ENCODE data around the gene MLPH.
A peak's percentile ranks its signal among the peaks of the same experiment; 100 is the strongest.

MLPH gene

DNA sequence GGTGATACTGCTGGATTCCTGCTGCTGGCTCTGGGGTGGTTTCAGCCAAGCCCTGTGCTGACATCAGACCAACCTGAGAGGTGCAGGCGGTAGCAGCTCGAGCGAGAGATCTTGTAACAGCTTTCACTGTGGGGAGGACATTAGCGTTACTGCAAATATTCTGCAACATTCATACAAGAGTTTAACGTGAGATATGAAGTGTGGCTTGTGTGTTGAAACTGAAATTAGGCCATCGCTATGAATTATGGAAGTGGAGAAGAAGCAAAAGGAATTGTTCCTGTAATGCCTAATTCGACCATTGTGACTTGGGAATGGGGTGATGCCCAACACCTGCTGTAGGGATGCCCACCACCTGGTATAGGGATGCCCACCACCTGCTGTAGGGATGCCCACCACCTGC, 6.5 kb upstream of the MLPH start:
- no peak for DNase-seq

DNA sequence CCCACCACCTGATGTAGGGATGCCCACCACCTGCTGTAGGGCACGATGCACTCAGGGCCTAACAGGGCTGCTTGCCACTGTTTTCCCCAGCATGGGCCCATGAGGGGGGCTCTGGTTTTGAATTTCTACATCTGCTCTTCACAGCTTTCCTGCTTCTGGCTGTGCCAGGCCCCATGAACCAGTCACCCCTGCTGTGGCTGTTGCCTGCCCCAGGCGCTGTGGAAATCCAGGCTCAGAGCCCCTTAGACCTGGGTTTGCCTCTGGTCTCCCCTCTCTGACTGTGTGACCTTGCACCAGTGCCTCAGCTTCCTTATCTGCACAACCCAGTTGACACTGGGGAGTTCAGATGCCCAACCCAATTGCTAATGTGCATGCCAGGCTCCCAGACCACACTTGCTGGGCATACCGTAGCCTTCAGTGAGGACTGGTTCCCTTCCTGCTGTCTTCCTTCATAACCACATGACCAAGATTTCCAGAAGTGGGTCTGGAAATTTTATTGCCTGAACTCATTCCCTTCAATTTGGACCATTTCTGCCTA, 6.0 kb upstream of the MLPH start:
- DNase-seq = no peak

DNA sequence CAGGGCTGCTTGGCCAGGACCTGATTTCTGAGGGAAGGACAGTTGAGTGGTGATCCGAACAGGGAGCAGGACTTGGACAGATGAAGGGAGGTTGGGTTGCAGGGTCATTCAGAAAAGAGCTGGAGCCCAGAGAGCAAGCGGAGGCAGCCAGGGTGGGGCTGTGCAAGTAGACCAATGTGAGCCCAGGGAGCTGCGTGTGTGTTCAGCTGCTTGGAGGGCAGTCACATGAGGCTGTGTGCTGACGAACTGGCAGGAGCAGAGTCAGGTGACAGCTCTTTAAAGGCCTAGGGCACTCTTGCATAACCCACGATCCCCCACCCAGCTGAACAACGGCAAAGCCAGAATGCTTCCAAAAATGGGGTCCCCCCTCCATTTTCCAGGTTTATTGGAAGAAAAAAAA, 4.6 kb upstream of the MLPH start:
- peak; percentile 86 to 94 (median 94) for DNase-seq

DNA sequence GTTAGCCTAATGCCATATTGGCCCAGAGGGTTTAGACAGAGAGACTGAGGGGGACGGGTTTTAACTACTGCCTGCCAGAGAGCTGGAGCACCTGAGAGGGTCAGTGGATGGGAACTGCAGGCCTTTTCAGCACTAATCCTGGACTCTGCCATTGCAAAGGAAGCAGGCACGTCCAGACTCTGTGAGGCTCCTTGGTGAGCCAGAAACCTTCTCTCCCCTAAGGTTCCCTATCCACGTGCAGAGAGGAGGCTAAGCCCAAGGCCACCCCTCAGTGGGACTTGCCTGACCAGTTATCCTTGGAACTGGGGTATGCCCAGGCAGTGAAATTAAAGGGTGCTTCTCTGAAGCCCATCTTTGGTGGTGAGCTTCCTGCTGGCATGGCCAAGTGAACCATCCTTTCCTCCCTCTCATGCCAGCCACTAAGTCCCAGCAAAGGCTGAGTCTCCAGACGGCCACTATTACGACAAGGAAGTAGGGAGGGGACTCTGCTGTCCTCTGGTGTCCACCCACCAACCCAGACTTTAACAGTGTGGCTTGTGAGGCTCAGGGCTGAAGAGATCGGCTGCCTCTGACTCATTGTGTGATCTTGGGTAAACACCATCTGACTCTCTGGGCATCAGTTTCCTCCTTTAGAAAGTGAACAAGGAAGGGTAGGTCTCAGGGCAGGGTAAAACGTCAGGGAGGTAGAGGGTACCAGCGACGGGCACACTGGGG, 3.9 kb upstream of the MLPH start:
- peak; percentile 89 to 97 (median 94) for DNase-seq

DNA sequence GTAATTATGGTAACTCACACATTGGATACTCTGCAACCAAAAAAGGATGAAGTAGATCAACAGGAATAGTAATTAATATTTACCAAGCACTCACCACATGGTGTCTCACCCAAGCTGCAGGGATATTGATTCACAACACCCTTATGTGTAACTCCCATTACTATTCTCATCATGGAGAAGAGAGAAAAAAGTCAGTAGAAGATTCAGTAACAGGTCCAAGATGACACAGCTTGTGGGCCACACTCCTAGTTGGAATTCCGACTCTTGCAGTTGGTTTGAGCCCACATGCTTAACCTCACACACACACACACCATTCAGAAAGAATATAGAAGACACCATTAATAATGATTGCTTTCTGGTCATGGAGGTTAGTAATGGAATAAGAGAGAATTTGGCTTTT, 1.7 kb upstream of the MLPH start:
- DNase-seq = no peak

DNA sequence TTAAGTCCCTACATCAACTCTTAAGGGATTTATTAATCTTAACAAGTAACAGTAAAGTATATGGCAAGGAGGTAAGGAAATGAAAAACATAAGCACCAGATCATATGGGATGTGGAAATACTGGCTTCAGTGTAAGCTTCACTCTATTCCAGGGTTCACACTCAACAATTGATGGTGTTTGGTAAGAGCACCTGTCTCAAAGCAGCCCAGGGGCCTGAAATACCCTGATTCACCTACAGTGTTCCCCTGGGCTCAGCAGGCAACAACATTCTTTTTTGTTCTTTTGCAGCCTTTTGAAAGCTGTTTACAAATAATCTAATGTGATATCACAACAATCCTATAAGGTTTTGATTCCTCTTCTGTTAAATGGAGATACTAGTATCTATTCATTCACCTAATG, 1.2 kb upstream of the MLPH start:
- no peak for DNase-seq

DNA sequence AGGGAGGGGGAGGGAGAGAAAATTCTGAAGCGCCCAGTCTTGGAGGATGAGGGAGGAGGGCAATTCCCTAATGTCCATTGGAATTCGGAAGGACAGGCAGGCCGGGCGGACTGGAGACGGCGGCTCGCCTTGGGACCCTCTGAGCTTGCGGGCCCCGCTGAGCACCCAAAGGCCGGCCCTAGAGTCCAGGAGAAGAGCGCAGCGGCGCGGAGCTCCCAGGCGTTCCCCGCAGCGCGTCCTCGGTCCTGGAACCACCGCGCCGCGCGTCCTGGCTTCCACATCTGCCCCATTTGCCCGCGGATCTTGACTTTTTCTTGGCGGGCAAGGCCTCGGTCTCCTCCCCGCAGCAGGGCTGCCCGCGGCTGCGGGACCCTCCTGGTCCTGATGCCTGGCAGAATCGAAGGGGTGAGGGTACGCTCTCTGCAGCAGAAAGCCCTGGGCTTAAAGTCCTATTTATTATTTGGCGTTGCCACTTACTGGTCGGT, 675 bp upstream of the MLPH start:
- DNase-seq = peak in 1 of 4 experiments; percentile 49

DNA sequence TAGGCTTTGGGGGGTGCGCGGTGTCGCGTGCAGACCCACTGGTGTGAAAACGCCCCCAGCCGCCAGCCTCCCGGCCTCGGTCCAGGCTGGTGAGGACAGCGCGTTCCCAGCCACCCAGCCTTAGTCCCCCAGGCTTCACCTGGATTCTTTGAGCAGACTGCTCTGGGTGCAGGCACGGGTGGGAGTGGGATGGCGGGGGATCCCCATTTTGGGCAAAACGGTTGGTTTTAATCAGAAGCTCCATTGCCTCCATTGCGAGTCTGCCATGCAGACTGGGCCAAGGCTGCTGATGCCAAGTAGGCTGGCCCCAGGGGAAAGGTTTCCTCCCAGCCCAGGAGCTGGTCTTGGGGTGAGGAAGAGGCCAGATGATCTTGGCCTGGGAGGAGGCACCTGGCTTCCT, 445 bp downstream of the MLPH start:
- DNase-seq = no peak

DNA sequence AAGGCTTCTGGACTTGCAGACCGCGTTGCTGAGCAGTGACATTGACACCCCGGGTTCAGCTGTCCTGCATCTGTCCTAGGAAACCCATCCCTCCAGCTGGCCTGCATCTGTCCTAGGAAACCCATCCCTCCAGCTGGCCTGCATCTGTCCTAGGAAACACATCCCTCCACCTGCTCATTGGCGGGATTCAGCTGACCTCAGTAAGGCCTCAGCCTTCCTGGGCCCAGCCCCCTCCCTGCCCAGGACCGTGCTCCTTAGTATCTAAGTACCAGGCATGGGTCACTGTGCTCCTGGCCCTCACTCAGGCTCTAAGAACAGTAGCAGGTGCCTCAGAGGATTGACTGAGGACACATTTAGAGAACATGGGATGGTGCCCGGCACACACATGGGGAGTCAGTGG, 1.2 kb downstream of the MLPH start:
- no peak for DNase-seq

DNA sequence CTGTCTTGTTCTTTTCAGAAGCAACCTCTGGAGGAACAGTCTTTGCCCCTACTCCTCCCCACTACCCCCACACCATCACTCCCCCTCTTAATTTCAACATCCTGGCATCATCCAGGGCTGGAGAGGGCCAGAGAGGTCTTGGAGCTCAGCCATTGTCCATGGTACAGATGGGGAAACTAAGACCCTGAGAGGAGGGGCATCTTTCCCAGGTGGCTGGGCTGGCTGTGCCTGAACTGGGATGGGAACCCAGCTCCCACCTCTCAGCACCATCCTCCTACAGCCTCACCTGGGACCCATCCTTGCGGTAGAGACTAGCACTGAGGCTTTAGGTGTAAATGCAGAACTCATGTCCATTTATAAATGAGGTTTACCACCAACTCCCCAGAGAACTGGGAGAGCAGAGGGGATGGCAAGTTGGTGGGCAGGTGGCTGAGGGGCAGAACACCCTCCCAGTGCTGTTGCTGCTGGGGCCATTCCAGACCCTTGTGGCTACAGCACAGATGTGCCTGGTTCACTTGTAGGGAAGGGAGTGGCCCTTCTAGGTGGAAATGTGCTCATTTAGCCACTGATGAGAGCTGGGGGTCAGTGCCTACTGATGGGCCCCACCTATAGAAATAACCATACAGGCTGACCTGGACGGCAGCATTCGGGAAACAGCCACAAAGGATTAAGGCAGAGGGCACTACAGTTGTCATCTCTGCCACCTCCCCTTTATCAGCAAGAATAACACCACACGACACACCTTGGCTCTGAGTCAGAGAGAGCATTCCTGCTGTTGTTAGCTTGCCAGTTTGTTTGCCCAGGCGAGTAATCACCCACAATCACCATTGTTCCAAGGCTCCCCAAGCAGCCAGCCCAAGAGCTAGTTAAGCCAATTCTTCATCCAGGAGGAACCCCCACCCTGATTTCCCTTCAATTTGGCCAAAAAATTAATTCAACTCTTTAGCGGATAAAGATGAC, 2.1 kb downstream of the MLPH start:
- DNase-seq = no peak

DNA sequence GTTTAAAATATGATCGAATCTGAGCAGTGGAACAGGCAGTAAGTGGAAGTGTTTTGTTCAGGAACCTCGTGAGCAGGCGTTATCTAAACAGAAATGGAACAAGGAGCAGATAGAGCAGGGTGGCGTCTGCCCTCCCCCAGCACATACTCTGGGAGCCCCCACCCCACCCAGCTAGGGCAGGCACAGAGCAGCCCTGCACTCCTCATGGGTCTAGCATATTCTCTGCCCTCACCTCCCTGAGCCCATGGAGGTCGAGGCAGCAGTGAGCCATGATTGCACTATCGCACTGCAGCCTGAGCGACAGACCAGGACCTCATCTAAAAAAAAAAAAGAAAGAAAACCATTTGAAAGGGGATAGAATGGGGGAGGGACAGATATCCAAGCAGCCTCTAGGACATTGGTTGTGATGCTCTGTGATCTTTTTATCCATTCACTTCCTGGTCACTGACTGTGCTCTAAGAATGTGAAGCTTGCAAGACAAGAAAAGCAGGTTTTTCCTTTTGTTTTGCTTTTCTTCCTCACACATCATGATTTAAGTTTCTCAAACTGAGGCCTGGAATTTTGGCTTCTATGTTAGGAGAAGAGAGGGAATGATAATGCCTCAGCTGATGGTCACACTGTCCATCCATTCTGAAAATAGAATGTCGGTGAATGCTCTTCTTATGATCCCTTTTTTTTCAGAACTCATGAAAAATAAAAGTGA, 3.1 kb downstream of the MLPH start:
- no peak for DNase-seq

DNA sequence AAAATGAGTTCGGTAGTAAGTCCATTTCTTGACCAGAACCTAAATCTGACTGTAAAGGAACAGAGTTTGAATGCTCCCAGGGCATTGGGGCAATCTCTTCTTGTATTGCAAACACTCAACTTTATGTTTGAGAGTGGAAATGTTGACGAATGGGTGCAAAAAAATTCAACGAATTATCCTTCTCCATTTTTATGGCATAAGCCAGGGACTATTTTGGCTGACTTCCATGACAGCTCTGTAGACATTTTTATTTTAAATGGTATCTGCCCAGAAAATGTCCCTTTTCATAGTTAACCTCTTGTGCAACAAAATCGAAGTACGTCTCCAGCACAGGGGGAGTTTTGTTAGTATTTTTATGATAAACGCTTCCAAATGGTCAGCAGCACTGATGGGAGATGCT, 3.7 kb downstream of the MLPH start:
- DNase-seq = no peak

DNA sequence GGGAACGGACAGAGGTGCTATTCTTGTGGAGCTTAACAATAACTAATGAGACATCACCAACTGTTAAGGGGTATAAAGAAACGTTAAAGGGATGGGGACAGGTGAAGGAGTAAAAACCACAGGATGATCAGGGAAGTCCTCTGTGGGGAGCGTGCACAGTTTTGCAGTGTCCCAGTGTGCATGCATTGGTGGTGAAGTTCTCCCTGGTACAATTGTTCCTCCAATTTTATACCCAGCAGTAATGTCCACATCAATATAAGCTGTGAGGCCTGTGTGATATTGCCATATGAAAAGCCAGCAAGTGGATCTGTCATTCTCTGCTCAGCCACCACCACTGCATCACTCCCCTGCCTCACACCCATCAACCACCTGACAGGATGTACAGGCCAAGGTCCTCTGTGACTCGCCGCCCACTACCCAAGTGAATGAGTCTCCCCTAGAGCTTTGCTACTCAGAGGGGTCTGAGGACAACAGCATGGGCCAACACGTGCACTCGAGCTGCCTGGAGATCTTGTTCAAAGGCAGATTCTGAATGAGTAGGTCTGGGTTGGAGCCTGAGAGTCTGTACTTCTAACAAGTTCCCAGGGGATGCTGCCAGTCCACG, 4.6 kb downstream of the MLPH start:
- DNase-seq = no peak

DNA sequence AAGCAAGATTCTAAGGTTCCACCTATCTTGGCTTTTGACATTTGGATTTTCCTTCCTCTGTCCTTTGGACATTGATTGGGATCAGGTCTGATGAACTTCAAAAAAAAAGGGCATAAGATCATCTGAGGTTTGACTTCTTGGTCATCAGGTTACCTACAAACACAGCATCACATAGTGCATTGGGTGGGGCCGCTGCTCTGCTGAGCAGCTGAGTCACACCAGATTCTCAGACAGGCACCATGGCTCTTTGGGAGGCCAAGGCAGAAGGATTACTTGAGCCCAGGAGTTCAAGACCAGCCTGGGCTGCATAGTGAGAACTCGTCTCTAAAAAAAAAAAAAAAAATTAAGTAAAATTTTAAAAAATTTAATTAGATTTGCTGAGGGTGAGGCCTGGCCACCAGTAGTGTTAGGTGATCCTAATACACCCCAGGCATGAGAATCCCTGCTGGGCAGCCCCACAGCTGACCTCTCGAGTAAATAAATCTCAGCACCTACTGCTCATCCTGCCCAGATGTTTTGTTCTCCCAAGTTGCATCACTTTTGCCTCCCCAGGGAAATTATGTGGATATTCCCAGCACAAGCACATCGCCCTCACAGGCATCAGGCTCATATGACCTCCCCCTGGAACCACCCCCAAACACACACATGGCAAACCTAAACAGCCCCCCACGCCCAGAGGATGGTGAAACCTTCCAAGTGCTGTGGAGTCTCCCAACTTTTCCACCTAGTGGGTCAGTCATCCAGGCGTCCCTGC, 5.3 kb downstream of the MLPH start:
- DNase-seq = no peak

DNA sequence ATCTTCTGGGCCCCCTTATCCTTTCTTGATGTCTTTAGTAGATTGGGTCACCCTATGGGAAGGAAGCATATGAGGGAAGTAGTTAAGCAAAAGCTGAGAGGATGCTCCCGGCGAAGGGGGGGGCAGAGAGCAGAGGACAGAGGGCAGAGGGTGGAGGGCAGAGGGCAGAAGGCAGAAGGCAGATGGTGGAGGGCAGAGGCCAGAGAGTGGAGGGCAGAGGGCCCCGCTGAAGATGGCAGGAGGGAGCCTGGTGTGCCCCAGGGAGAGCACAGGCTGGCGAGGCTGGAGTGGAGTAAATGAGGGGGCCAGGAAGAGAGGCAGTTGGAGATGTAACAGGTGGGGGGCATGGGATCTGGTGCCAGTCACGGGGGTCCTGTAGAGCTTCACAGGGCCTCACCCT, 7.0 kb downstream of the MLPH start:
- no peak for DNase-seq

DNA sequence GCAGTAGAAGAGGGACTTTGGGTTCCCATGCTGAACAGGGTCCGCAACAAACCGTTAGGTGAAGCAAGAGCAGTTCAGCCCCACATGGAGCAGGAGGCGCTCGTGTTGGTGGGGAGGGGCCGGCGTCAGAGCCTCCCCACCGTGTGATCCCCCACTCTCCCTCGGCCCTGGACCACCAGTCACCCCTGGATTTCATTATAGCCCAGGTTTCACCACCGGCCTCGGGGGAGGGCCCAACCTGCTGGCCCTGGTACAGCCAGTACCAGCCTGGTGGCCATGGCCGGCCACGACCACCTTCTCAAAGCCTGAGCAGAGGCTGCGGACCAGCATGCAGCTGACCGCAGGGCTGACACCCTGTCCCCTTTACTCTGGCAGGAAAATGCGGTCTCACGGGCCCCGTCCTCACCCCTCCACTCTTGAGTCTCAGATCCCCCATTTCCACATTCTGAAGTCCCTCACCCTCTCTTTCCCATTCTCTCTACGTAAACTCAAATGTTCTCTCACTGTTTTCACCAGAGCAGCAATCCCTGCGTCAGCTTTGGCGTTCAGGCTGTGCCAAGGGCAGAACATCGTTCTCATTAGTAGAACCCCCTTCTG, 8.6 kb downstream of the MLPH start:
- no peak for DNase-seq

DNA sequence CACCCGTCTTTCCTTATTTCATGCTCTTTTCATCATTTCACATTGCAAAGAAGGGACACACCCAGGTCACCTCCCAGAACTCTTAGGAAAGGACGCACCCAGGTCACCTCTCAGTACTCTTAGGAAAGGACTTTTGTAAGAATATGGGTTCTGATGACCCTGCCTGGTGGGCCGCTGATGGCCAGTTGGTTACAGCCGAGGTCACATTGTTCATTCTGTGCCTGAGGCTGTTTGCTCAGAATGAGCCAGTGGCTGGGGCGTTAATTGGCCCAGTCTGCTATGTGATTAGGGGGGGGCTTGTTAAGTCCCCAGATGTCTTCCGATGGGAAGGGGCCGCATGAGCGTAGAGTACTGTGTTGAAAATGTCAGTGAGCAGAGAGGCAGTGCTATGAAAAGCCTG, 9.4 kb downstream of the MLPH start:
- DNase-seq = no peak

DNA sequence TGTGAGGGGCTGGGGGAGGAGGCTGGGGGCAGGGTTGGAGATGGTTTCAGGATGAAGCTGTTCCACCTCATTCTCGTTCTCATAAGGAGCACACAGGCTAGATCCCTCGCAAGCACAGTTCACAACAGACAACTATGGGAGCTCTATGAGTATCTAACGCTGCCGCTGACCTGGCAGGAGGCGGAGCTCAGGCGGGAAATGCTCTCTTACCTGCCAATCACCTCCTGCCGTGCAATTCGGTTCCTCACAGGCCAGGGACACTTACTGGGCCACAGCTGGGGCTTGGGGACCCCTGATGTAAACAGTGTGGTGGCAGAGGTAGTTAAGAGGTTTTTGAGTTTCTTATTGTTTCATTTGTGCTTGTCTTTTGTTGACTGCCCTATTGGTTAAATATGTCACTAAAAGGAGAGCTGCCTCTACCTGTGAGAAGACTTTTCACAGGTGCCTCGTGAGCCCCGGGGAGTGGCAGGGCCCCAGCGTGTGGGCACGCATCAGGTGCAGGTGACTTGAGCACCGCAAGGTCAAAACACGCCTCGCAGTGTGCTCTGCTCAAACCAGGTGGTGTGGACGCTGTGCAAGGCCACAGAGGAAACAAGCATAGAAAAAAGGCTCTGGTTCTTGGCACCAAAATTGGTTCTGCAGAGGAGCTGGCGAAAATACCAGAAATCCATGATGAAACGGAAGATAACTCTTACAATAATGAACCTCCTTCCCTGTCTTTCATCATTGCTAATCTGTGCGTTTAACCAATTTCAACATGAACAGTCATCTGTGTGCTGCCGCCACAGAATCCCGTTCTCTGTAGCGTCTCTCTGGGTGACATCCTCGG, 10.2 kb downstream of the MLPH start:
- no peak for DNase-seq

DNA sequence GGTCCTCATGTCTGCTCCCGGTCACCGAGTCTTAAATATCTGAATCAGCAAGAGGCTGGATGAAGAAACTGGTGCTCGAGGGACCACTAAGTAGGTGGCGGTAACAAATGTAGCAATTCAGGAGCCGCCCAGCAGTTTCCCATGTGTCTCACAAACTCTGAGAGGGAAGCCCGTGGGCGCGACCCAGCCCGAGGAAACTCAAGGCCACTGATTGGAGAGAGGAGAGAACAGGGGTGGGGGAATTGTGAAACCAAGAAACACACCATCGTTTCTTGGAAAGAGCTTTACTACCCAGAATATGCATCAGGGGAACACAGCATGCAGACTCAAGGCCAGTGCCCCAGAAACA, 10.8 kb downstream of the MLPH start:
- peak; percentile 72 to 89 (median 80) for DNase-seq

DNA sequence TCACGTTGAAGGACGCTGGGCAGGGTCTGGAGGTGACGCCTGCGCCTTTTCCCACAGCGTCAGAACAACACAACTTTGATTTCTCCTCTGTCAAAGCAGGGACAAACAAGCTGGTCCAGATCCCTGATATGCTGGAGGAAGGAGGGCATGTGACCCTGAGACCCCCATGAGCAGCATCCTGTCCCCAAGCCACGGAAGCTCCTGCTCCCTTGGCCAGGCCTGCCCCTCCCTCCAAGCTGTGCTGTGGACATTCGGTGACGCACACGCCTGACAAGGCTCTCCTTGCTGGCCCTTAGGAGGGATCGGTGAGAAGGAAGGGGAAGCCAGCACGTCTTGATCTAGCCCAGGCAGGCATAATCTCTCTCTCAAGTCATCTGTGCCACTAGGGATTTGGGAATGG, 11.3 kb downstream of the MLPH start:
- DNase-seq = no peak
